SJSA1 (cell line): Measurements from ENCODE around the gene TMEM200A. TPM values are rescaled to one million over a fixed set of nuclear protein-coding genes. Genes with fewer than 3 reads are reported as not detected.

Experiments
- DNase-seq, 2 experiments: peaks; one replicate each; pipeline ENCODE4 v3.0.0-alpha.2; 2015 to 2020; ENCODE audit warnings: low spot score in 2 of 2, low read depth in 1 of 2
- H3K27ac ChIP-seq: fragments of 250-450 bp; sonication (Bioruptor Pico); 2 replicates; pipeline ENCODE4 v1.5.1; 2020; ENCODE audit warnings: mild to moderate bottlenecking, moderate library complexity
- H3K27me3 ChIP-seq: fragments of 250-450 bp; sonication (Bioruptor Pico); replicated peaks from 2 replicates; pipeline ENCODE4 v1.5.1; 2020; ENCODE audit warnings: mild to moderate bottlenecking, moderate library complexity
- H3K36me3 ChIP-seq: fragments of 250-450 bp; sonication (Bioruptor Pico); 2 replicates; pipeline ENCODE4 v1.5.1; 2020; ENCODE audit warnings: mild to moderate bottlenecking
- H3K4me1 ChIP-seq: fragments of 250-450 bp; sonication (Bioruptor Pico); replicated peaks from 2 replicates; pipeline ENCODE4 v1.6.1; 2021; ENCODE audit warnings: mild to moderate bottlenecking
- H3K4me3 ChIP-seq: fragments of 250-450 bp; sonication (Bioruptor Pico); 2 replicates; pipeline ENCODE4 v1.5.1; 2020; ENCODE audit warnings: mild to moderate bottlenecking
- H3K9me3 ChIP-seq: fragments of 250-450 bp; sonication (Bioruptor Pico); replicated peaks from 2 replicates; pipeline ENCODE4 v1.5.1; 2020; ENCODE audit warnings: mild to moderate bottlenecking
- total RNA-seq: library from RNA; depleted of rRNA; stranded (reverse); fragments of >200 nt; shearing (Covaris generic); gene quantifications from 2 replicates; pipeline ENCODE4 v1.2.3, GENCODE V29; 2014

TMEM200A gene
- total RNA-seq, 1 experiment from 2014 or later: 6.4 TPM

GRCh38 chr6:130366107-130367005 is 539 bp downstream of the TMEM200A start:
- no peaks in the 10 kb centered on the region for H3K36me3 ChIP-seq
- DNase-seq: peak; percentile 44 to 74
- 0 out of 2 replicates have a peak, but pooled peaks cover 9% of the 10 kb centered on the region for H3K27me3 ChIP-seq
- no peak overlapping the region for H3K27ac ChIP-seq
- peaks cover 10% of the 10 kb centered on the region for H3K4me1 ChIP-seq
- H3K9me3 ChIP-seq: no peaks in the 10 kb centered on the region
- peak overlapping the region; percentile 58 for H3K4me3 ChIP-seq

- no peaks in the 10 kb centered on the region for H3K9me3 ChIP-seq
- DNase-seq: no peak
- no peak overlapping the region for H3K27ac ChIP-seq
Observed at GRCh38 chr6:130367767-130368166, 1.9 kb downstream of the TMEM200A start.

GRCh38 chr6:130368576-130368975 is 2.8 kb downstream of the TMEM200A start:
- DNase-seq: no peak
- no peaks in the 10 kb centered on the region for H3K9me3 ChIP-seq
- no peak overlapping the region for H3K27ac ChIP-seq
- H3K4me3 ChIP-seq: no peak overlapping the region
- no peaks in the 10 kb centered on the region for H3K36me3 ChIP-seq
- peaks cover 10% of the 10 kb centered on the region for H3K4me1 ChIP-seq
- H3K27me3 ChIP-seq: 0 out of 2 replicates have a peak, but pooled peaks cover 9% of the 10 kb centered on the region

More at GRCh38 chr6:130367767-130368166, 1.9 kb downstream of the TMEM200A start:
- Histone ChIP-seq H3K27me3 (0 out of 2 replicates have a peak, but pooled peaks cover 9% of the 10 kb centered on the region), H3K4me3 (no peak overlapping the region), H3K36me3 (no peaks in the 10 kb centered on the region), H3K4me1 (peaks cover 10% of the 10 kb centered on the region)

- Histone ChIP-seq H3K4me1 (peaks cover 10% of the 10 kb centered on the region), H3K4me3 (no peak overlapping the region), H3K27ac (no peak overlapping the region), H3K27me3 (0 out of 2 replicates have a peak, but pooled peaks cover 9% of the 10 kb centered on the region), H3K9me3 (no peaks in the 10 kb centered on the region), H3K36me3 (no peaks in the 10 kb centered on the region)
- DNase-seq: no peak
Observed at GRCh38 chr6:130369831-130370230, 4.0 kb downstream of the TMEM200A start.

GRCh38 chr6:130371921-130372420 is 6.2 kb downstream of the TMEM200A start:
- Histone ChIP-seq H3K9me3 (no peaks in the 10 kb centered on the region), H3K4me1 (no peaks in the 10 kb centered on the region), H3K4me3 (no peak overlapping the region), H3K27me3 (0 out of 2 replicates have a peak, but pooled peaks cover 2% of the 10 kb centered on the region), H3K36me3 (no peaks in the 10 kb centered on the region), H3K27ac (no peak overlapping the region)
- no peak for DNase-seq

GRCh38 chr6:130372786-130373185 is 7.0 kb downstream of the TMEM200A start:
- no peak for DNase-seq

GRCh38 chr6:130373992-130374391 is 8.2 kb downstream of the TMEM200A start:
- H3K4me3 ChIP-seq: no peak overlapping the region
- no peak overlapping the region for H3K27ac ChIP-seq
- DNase-seq: no peak
- no peaks in the 10 kb centered on the region for H3K27me3 ChIP-seq
- H3K4me1 ChIP-seq: no peaks in the 10 kb centered on the region
- H3K36me3 ChIP-seq: no peaks in the 10 kb centered on the region
- no peaks in the 10 kb centered on the region for H3K9me3 ChIP-seq

More at GRCh38 chr6:130372786-130373185, 7.0 kb downstream of the TMEM200A start:
- Histone ChIP-seq H3K9me3 (no peaks in the 10 kb centered on the region), H3K27me3 (no peaks in the 10 kb centered on the region), H3K4me3 (no peak overlapping the region), H3K4me1 (no peaks in the 10 kb centered on the region), H3K36me3 (no peaks in the 10 kb centered on the region), H3K27ac (no peak overlapping the region)

- no peaks in the 10 kb centered on the region for H3K4me1 ChIP-seq
- H3K27ac ChIP-seq: no peak overlapping the region
- no peak for DNase-seq
- H3K9me3 ChIP-seq: no peaks in the 10 kb centered on the region
- no peak overlapping the region for H3K4me3 ChIP-seq
- no peaks in the 10 kb centered on the region for H3K36me3 ChIP-seq
- no peaks in the 10 kb centered on the region for H3K27me3 ChIP-seq
Observed at GRCh38 chr6:130376936-130377335, 11.1 kb downstream of the TMEM200A start.

GRCh38 chr6:130377371-130377770 is 11.6 kb downstream of the TMEM200A start:
- H3K9me3 ChIP-seq: no peaks in the 10 kb centered on the region
- no peak for DNase-seq

GRCh38 chr6:130377915-130378314 is 12.1 kb downstream of the TMEM200A start:
- no peak for DNase-seq
- Histone ChIP-seq H3K9me3 (no peaks in the 10 kb centered on the region), H3K27ac (no peak overlapping the region), H3K4me1 (no peaks in the 10 kb centered on the region), H3K27me3 (no peaks in the 10 kb centered on the region), H3K36me3 (no peaks in the 10 kb centered on the region), H3K4me3 (no peak overlapping the region)

More at GRCh38 chr6:130377371-130377770, 11.6 kb downstream of the TMEM200A start:
- no peak overlapping the region for H3K4me3 ChIP-seq
- no peaks in the 10 kb centered on the region for H3K27me3 ChIP-seq
- H3K4me1 ChIP-seq: no peaks in the 10 kb centered on the region
- H3K36me3 ChIP-seq: no peaks in the 10 kb centered on the region
- H3K27ac ChIP-seq: no peak overlapping the region

GRCh38 chr6:130379223-130379622 is 13.4 kb downstream of the TMEM200A start:
- Histone ChIP-seq H3K27me3 (no peaks in the 10 kb centered on the region), H3K36me3 (no peaks in the 10 kb centered on the region), H3K27ac (no peak overlapping the region), H3K9me3 (no peaks in the 10 kb centered on the region), H3K4me3 (no peak overlapping the region), H3K4me1 (no peaks in the 10 kb centered on the region)
- no peak for DNase-seq

- DNase-seq: no peak
- Histone ChIP-seq H3K36me3 (no peaks in the 10 kb centered on the region), H3K4me1 (no peaks in the 10 kb centered on the region), H3K27ac (no peak overlapping the region), H3K27me3 (no peaks in the 10 kb centered on the region), H3K9me3 (no peaks in the 10 kb centered on the region), H3K4me3 (no peak overlapping the region)
Observed at GRCh38 chr6:130381012-130381411, 15.2 kb downstream of the TMEM200A start.

- no peak overlapping the region for H3K4me3 ChIP-seq
- H3K4me1 ChIP-seq: no peaks in the 10 kb centered on the region
- no peak for DNase-seq
- H3K36me3 ChIP-seq: no peaks in the 10 kb centered on the region
- no peaks in the 10 kb centered on the region for H3K27me3 ChIP-seq
- H3K9me3 ChIP-seq: no peaks in the 10 kb centered on the region
- H3K27ac ChIP-seq: no peak overlapping the region
Observed at GRCh38 chr6:130381459-130382380, 15.9 kb downstream of the TMEM200A start.
